SK-N-SH treated with all-trans-retinoic acid at 6 μM for 48 hours (cell line): ENCODE data around the gene CD276.

Experiments
- ATAC-seq: fragments of 200-7000 bp; cut with Tn5 transposase; 3 replicates; pipeline ENCODE4 v1.9.1; 2020; ENCODE audit warnings: mild to moderate bottlenecking, moderate library complexity
- ARNTL ChIP-seq: fragments of 450-650 bp; formaldehyde crosslinking; IDR thresholded peaks from 2 replicates; pipeline ENCODE4 v1.5.0; 2020; ENCODE audit warnings: low read depth, mild to moderate bottlenecking, moderate library complexity, borderline replicate concordance
- BACH2 ChIP-seq: fragments of 250-450 bp; sonication (Bioruptor Pico); IDR thresholded peaks from 2 replicates; pipeline ENCODE4 v1.9.0; 2021; ENCODE audit warnings: mild to moderate bottlenecking, borderline replicate concordance
- CSDC2 ChIP-seq: fragments of 250-450 bp; sonication (Bioruptor Pico); IDR thresholded peaks from 2 replicates; pipeline ENCODE4 v1.5.0; 2020; ENCODE audit warnings: mild to moderate bottlenecking, moderate library complexity
- ESRRG ChIP-seq: fragments of 250-450 bp; sonication (Bioruptor Pico); IDR thresholded peaks from 2 replicates; pipeline ENCODE4 v1.6.1; 2021; ENCODE audit warnings: mild to moderate bottlenecking
- GLIS3 ChIP-seq: fragments of 250-450 bp; sonication (Bioruptor Pico); IDR thresholded peaks from 2 replicates; pipeline ENCODE4 v1.5.0; 2020; ENCODE audit warnings: mild to moderate bottlenecking, moderate library complexity
- ISL1 ChIP-seq: fragments of 250-450 bp; sonication (Bioruptor Pico); IDR thresholded peaks from 2 replicates; pipeline ENCODE4 v2.1.2; 2022; ENCODE audit warnings: mild to moderate bottlenecking, moderate library complexity
- OSR1 ChIP-seq: fragments of 250-450 bp; sonication (Bioruptor Pico); IDR thresholded peaks from 2 replicates; pipeline ENCODE4 v1.8.0; 2022; ENCODE audit warnings: moderate library complexity, mild to moderate bottlenecking, inconsistent platforms
- PPARA ChIP-seq: fragments of 250-450 bp; sonication (Bioruptor Pico); IDR thresholded peaks from 2 replicates; pipeline ENCODE4 v1.5.0; 2020; ENCODE audit warnings: mild to moderate bottlenecking, borderline replicate concordance
- RARB ChIP-seq: fragments of 250-450 bp; sonication (Bioruptor Pico); IDR thresholded peaks from 2 replicates; pipeline ENCODE4 v1.8.0; 2021; ENCODE audit warnings: mild to moderate bottlenecking, moderate library complexity
- SNAI2 ChIP-seq: fragments of 250-450 bp; sonication (Bioruptor Pico); IDR thresholded peaks from 2 replicates; pipeline ENCODE4 v1.5.0; 2020; ENCODE audit warnings: mild to moderate bottlenecking, moderate library complexity
- TOX ChIP-seq: fragments of 250-450 bp; sonication (Bioruptor Pico); IDR thresholded peaks from 2 replicates; pipeline ENCODE4 v1.8.0; 2021; ENCODE audit warnings: mild to moderate bottlenecking, moderate library complexity, borderline replicate concordance
- ZC3H10 ChIP-seq: fragments of 250-450 bp; sonication (Bioruptor Pico); IDR thresholded peaks from 2 replicates; pipeline ENCODE4 v1.5.1; 2021; ENCODE audit warnings: mild to moderate bottlenecking, moderate library complexity
- ZFP3 ChIP-seq: fragments of 250-450 bp; sonication (Bioruptor Pico); IDR thresholded peaks from 2 replicates; pipeline ENCODE4 v1.5.0; 2020; ENCODE audit warnings: mild to moderate bottlenecking, moderate library complexity
- ZFP30 ChIP-seq: fragments of 450-650 bp; formaldehyde crosslinking; IDR thresholded peaks from 2 replicates; pipeline ENCODE4 v1.5.0; 2022; ENCODE audit warnings: mild to moderate bottlenecking, moderate library complexity
- ZNF565 ChIP-seq: fragments of 450-650 bp; formaldehyde crosslinking; conservative IDR thresholded peaks from 2 replicates; pipeline ENCODE4 v1.5.0; 2020; ENCODE audit warnings: low read depth, mild to moderate bottlenecking, moderate library complexity
- ZNF70 ChIP-seq: fragments of 450-650 bp; formaldehyde crosslinking; IDR thresholded peaks from 2 replicates; pipeline ENCODE4 v1.5.0; 2020; ENCODE audit warnings: mild to moderate bottlenecking, moderate library complexity
- ZNF8 ChIP-seq: fragments of 450-650 bp; formaldehyde crosslinking; IDR thresholded peaks from 2 replicates; pipeline ENCODE4 v1.5.0; 2020; ENCODE audit warnings: mild to moderate bottlenecking, moderate library complexity
- TF ChIP-seq, protein P1 (sequence below): fragments of 250-450 bp; sonication (Bioruptor Pico); IDR thresholded peaks from 2 replicates; pipeline ENCODE4 v1.5.1; 2020; ENCODE audit warnings: low read depth, mild to moderate bottlenecking, moderate library complexity
- TF ChIP-seq, protein P2 (sequence below): fragments of 250-450 bp; sonication (Bioruptor Pico); IDR thresholded peaks from 2 replicates; pipeline ENCODE4 v1.8.0; 2020; ENCODE audit warnings: mild to moderate bottlenecking, moderate library complexity, borderline replicate concordance
- TF ChIP-seq, protein P3 (sequence below): fragments of 250-450 bp; sonication (Bioruptor Pico); IDR thresholded peaks from 2 replicates; pipeline ENCODE4 v1.5.0; 2020; ENCODE audit warnings: mild to moderate bottlenecking, moderate library complexity

Gene CD276

DNA sequence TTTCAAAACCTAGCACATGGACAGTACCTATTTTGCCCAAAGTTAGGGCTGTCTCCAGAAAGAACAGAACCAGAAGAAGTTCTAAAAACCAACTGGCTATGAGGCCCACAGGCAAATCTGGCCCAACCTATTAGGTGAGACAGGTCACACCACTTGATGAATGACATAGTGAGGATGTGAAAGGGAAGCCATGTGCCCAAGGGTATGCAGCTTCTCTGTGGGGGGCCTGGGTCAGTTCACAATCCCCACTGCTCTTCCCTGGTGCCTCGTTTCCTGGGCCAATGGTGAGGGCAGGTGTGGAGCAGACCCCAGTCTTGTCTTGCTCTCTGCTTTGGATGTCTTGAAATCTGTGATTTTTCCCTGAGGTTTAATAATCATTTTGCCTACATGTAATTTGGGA is 60.1 kb downstream of the CD276 start:
- TF ChIP-seq ZNF70 (no peak), OSR1 (CRISPR knock-in tag) (no peak), ZNF8 (CRISPR knock-in tag) (no peak), ZFP3 (CRISPR knock-in tag) (no peak), BACH2 (CRISPR knock-in tag) (no peak), ISL1 (CRISPR knock-in tag) (no peak)
- ATAC-seq: no peak

DNA sequence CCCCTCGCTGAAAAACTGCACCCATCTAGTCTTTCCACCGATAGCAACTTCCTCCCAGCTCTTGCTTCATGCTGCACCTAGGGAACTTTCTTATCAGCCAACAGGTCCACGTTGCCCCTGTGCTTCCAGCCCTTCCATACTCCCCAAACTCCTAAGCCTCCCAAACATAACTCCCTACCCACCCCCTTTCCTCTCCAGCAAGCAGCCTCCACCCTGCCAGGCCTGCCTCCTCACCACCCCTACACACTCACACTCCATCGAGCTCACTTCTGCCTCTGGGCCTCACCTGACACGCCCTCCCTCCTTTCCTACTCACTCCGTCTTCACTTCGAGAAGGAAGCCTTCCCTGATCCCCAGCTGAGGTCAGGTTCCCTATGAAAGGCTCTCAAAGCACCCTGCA is 60.9 kb downstream of the CD276 start:
- TF ChIP-seq TOX (CRISPR knock-in tag): no peak
- TF ChIP-seq ZNF565 (CRISPR knock-in tag): no peak
- no peak for TF ChIP-seq CSDC2
- TF ChIP-seq PPARA (CRISPR knock-in tag): no peak
- no peak for TF ChIP-seq ARNTL
- ATAC-seq: no peak

DNA sequence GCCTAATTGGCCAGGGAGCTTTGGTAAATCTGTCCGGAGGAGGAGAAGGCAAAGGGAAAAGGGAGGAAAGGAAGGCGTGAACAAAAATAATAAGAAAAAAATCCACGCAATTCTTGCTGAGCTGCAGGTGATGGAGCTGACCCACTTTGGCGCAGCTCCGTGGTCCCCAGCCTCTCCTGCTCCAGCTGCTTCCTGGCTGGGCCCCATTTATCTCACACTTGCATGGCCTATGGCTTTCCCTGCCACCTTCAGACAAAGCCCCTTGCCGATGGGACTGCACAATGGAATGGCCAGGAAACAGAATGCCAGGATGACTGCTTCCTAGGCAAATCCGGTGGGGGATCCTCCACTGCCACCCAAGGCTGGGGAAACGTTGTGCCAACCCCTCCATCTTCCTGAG is 62.1 kb downstream of the CD276 start:
- no peak for ATAC-seq
- no peak for TF ChIP-seq RARB (CRISPR knock-in tag)
- TF ChIP-seq, protein P1, sequence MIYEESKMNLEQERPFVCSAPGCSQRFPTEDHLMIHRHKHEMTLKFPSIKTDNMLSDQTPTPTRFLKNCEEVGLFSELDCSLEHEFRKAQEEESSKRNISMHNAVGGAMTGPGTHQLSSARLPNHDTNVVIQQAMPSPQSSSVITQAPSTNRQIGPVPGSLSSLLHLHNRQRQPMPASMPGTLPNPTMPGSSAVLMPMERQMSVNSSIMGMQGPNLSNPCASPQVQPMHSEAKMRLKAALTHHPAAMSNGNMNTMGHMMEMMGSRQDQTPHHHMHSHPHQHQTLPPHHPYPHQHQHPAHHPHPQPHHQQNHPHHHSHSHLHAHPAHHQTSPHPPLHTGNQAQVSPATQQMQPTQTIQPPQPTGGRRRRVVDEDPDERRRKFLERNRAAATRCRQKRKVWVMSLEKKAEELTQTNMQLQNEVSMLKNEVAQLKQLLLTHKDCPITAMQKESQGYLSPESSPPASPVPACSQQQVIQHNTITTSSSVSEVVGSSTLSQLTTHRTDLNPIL (CRISPR knock-in tag): no peak
- TF ChIP-seq ZNF8 (CRISPR knock-in tag): no peak
- TF ChIP-seq, protein P2, sequence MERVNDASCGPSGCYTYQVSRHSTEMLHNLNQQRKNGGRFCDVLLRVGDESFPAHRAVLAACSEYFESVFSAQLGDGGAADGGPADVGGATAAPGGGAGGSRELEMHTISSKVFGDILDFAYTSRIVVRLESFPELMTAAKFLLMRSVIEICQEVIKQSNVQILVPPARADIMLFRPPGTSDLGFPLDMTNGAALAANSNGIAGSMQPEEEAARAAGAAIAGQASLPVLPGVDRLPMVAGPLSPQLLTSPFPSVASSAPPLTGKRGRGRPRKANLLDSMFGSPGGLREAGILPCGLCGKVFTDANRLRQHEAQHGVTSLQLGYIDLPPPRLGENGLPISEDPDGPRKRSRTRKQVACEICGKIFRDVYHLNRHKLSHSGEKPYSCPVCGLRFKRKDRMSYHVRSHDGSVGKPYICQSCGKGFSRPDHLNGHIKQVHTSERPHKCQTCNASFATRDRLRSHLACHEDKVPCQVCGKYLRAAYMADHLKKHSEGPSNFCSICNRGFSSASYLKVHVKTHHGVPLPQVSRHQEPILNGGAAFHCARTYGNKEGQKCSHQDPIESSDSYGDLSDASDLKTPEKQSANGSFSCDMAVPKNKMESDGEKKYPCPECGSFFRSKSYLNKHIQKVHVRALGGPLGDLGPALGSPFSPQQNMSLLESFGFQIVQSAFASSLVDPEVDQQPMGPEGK: no peak
- no peak for TF ChIP-seq ZFP3 (CRISPR knock-in tag)
- TF ChIP-seq ZFP30 (CRISPR knock-in tag): no peak
- TF ChIP-seq SNAI2 (CRISPR knock-in tag): no peak
- no peak for TF ChIP-seq GLIS3 (CRISPR knock-in tag)
- TF ChIP-seq ARNTL: no peak
- TF ChIP-seq OSR1 (CRISPR knock-in tag): no peak
- no peak for TF ChIP-seq ZNF70
- no peak for TF ChIP-seq ESRRG
- no peak for TF ChIP-seq BACH2 (CRISPR knock-in tag)
- TF ChIP-seq CSDC2: no peak
- no peak for TF ChIP-seq ZC3H10 (CRISPR knock-in tag)

DNA sequence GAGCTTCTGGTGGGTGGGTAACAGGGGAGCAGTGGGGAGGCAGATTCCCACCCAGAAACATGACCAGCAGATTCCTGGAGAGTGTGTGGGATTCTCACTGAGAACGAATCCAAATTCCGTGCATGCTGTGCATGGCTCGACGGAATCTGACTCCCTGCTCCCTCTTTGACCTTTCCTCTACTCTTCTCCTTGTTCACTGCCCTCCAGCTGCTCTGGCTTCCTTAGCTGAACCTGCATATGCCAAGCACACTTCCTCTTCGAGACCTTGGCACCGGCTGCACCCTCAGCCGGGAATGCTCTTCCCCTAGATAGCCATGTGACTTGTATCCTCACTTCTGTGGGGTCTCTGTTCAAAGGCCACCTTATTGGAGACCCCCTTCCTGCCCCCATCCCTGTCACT is 62.7 kb downstream of the CD276 start:
- peak; percentile 24; the same call in 2 of the 3 replicates for ATAC-seq

More for the DNA sequence above, 62.7 kb downstream of the CD276 start:
- TF ChIP-seq, protein P3, sequence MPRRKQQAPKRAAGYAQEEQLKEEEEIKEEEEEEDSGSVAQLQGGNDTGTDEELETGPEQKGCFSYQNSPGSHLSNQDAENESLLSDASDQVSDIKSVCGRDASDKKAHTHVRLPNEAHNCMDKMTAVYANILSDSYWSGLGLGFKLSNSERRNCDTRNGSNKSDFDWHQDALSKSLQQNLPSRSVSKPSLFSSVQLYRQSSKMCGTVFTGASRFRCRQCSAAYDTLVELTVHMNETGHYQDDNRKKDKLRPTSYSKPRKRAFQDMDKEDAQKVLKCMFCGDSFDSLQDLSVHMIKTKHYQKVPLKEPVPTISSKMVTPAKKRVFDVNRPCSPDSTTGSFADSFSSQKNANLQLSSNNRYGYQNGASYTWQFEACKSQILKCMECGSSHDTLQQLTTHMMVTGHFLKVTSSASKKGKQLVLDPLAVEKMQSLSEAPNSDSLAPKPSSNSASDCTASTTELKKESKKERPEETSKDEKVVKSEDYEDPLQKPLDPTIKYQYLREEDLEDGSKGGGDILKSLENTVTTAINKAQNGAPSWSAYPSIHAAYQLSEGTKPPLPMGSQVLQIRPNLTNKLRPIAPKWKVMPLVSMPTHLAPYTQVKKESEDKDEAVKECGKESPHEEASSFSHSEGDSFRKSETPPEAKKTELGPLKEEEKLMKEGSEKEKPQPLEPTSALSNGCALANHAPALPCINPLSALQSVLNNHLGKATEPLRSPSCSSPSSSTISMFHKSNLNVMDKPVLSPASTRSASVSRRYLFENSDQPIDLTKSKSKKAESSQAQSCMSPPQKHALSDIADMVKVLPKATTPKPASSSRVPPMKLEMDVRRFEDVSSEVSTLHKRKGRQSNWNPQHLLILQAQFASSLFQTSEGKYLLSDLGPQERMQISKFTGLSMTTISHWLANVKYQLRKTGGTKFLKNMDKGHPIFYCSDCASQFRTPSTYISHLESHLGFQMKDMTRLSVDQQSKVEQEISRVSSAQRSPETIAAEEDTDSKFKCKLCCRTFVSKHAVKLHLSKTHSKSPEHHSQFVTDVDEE (CRISPR knock-in tag): no peak
- TF ChIP-seq ZC3H10 (CRISPR knock-in tag) (no peak), CSDC2 (no peak), ZNF565 (CRISPR knock-in tag) (no peak), ZNF8 (CRISPR knock-in tag) (no peak), OSR1 (CRISPR knock-in tag) (no peak), ZFP3 (CRISPR knock-in tag) (no peak)
- TF ChIP-seq, protein P2: no peak
